ENCODE results near the gene GUCA2B. TPM values are rescaled to one million over a fixed set of nuclear protein-coding genes. Genes with fewer than 3 reads are reported as not detected.
A peak's percentile ranks its signal among the peaks of the same experiment; 100 is the strongest.

Gene GUCA2B
- total RNA-seq, 1 experiment from 2014 or later, result 0.75 TPM

- H3K4me3 Mint-ChIP-seq (ENCODE audit: unreplicated experiment), result no peak overlapping the region
- H3K4me1 ChIP-seq, result peaks cover 7% of the 10 kb centered on the region
- H3K4me1 Mint-ChIP-seq (ENCODE audit: low read depth, unreplicated experiment), result no peaks in the 10 kb centered on the region
- H3K36me3 Mint-ChIP-seq (ENCODE audit: insufficient read depth, unreplicated experiment), result no peaks in the 10 kb centered on the region
- H3K27me3 ChIP-seq (replicated peaks; ENCODE audit: control insufficient read depth, insufficient read depth, low read length), result no peaks in the 10 kb centered on the region
- H3K27ac Mint-ChIP-seq (ENCODE audit: unreplicated experiment), result no peak overlapping the region
- POLR2A ChIA-PET, result no interaction called here
- peak; percentile 75 to 89 for TF ChIP-seq CTCF (IDR thresholded peaks at IDR 0.05; ENCODE audit: insufficient read depth in 1 of 2, low read depth in 1 of 2, low read length in 1 of 2, severe bottlenecking in 1 of 2, unreplicated experiment in 1 of 2)
- no peaks in the 10 kb centered on the region for H3K9me3 ChIP-seq
- CTCF ChIA-PET, result interaction anchor here (0.7 to 1.3 kb wide), 3 partner anchors 27 to 598 kb away, joined by 3 to 6 read pairs (median 5); no protein-coding TSS in a partner anchor
- intact Hi-C loops (cut with micrococcal nuclease; ENCODE audit: unreplicated experiment), result loop anchor here (1.0 to 2.0 kb wide), 3 partner anchors 18 to 432 kb away; partner anchors contain the start of gene GUCA2A
- no TSS peak for BruUV-seq (replicated peaks)
- H3K36me3 ChIP-seq (ENCODE audit: control insufficient read depth, insufficient read depth, low read length), result no peaks in the 10 kb centered on the region; the same call in 1 of the 2 replicates
- DNase-seq, result peak; percentile 89
- peaks cover 7% of the 10 kb centered on the region for H3K27me3 Mint-ChIP-seq (ENCODE audit: insufficient read depth, unreplicated experiment)
- no peaks in the 10 kb centered on the region for H3K9me3 Mint-ChIP-seq (ENCODE audit: unreplicated experiment)
- no peak overlapping the region for H3K4me3 ChIP-seq (ENCODE audit: low read depth, low read length)
These were observed 6.4 kb upstream of the GUCA2B start for GRCh38 chr1:42146626-42147320.

- peaks cover 3% of the 10 kb centered on the region for H3K27me3 Mint-ChIP-seq (ENCODE audit: insufficient read depth, unreplicated experiment)
- intact Hi-C loops (cut with micrococcal nuclease; ENCODE audit: unreplicated experiment), result no loop called here
- ChIA-PET POLR2A (no interaction called here), CTCF (interaction anchor here (1.3 kb wide), 1 partner anchor 26 kb away, joined by 6 read pairs; no protein-coding TSS in a partner anchor)
- no peak overlapping the region for H3K4me3 ChIP-seq (ENCODE audit: low read depth, low read length)
- no peaks in the 10 kb centered on the region for H3K9me3 Mint-ChIP-seq (ENCODE audit: unreplicated experiment)
- no peak for TF ChIP-seq CTCF (IDR thresholded peaks at IDR 0.05; ENCODE audit: insufficient read depth in 1 of 2, low read depth in 1 of 2, low read length in 1 of 2, severe bottlenecking in 1 of 2, unreplicated experiment in 1 of 2)
- no peaks in the 10 kb centered on the region; the same call in 1 of the 2 replicates for H3K36me3 ChIP-seq (ENCODE audit: control insufficient read depth, insufficient read depth, low read length)
- H3K36me3 Mint-ChIP-seq (ENCODE audit: insufficient read depth, unreplicated experiment), result no peaks in the 10 kb centered on the region
- H3K4me1 ChIP-seq, result peaks cover 18% of the 10 kb centered on the region
- H3K27ac Mint-ChIP-seq (ENCODE audit: unreplicated experiment), result no peak overlapping the region
- BruUV-seq (replicated peaks), result no TSS peak
- no peak overlapping the region for H3K4me3 Mint-ChIP-seq (ENCODE audit: unreplicated experiment)
- no peaks in the 10 kb centered on the region for H3K9me3 ChIP-seq
- no peak for DNase-seq
- no peaks in the 10 kb centered on the region for H3K27me3 ChIP-seq (replicated peaks; ENCODE audit: control insufficient read depth, insufficient read depth, low read length)
- no peaks in the 10 kb centered on the region for H3K4me1 Mint-ChIP-seq (ENCODE audit: low read depth, unreplicated experiment)
These were observed 5.0 kb upstream of the GUCA2B start for GRCh38 chr1:42148166-42148565.

- Mint-ChIP-seq H3K27me3 (ENCODE audit: insufficient read depth, unreplicated experiment) (peaks cover 3% of the 10 kb centered on the region), H3K4me1 (ENCODE audit: low read depth, unreplicated experiment) (no peaks in the 10 kb centered on the region), H3K9me3 (ENCODE audit: unreplicated experiment) (no peaks in the 10 kb centered on the region), H3K4me3 (ENCODE audit: unreplicated experiment) (no peak overlapping the region), H3K36me3 (ENCODE audit: insufficient read depth, unreplicated experiment) (no peaks in the 10 kb centered on the region), H3K27ac (ENCODE audit: unreplicated experiment) (no peak overlapping the region)
- intact Hi-C loops (cut with micrococcal nuclease; ENCODE audit: unreplicated experiment), result no loop called here
- DNase-seq, result no peak
- TF ChIP-seq CTCF (IDR thresholded peaks at IDR 0.05; ENCODE audit: insufficient read depth in 1 of 2, low read depth in 1 of 2, low read length in 1 of 2, severe bottlenecking in 1 of 2, unreplicated experiment in 1 of 2), result no peak
- H3K4me1 ChIP-seq, result peaks cover 20% of the 10 kb centered on the region
- no peaks in the 10 kb centered on the region for H3K9me3 ChIP-seq
- H3K27me3 ChIP-seq (replicated peaks; ENCODE audit: control insufficient read depth, insufficient read depth, low read length), result no peaks in the 10 kb centered on the region
- no peaks in the 10 kb centered on the region; the same call in 1 of the 2 replicates for H3K36me3 ChIP-seq (ENCODE audit: control insufficient read depth, insufficient read depth, low read length)
- POLR2A ChIA-PET, result no interaction called here
- no TSS peak for BruUV-seq (replicated peaks)
- CTCF ChIA-PET, result no interaction called here
- H3K4me3 ChIP-seq (ENCODE audit: low read depth, low read length), result no peak overlapping the region
These were observed 2.6 kb upstream of the GUCA2B start for GRCh38 chr1:42150651-42151050.

All from Caco-2 (cell line).